IMR-90 (cell line): ENCODE measurements around the gene ZC3H4. TPM values are rescaled to one million over a fixed set of nuclear protein-coding genes. Genes with fewer than 3 reads are reported as not detected.
A peak's percentile ranks its signal among the peaks of the same experiment; 100 is the strongest.

Experiments
- ATAC-seq: fragments of 200-7000 bp; cut with Tn5 transposase; 2 replicates; pipeline ENCODE4 v1.9.1; 2020; ENCODE audit warnings: low read depth, mild to moderate bottlenecking, moderate library complexity
- BruUV-seq: library from RNA; stranded (reverse); fragments of 400-500 nt; replicated peaks from 2 replicates; lab custom pipeline; 2021; lab: Mats Ljungman, UMichigan
- CTCF ChIA-PET: fragments of 300-600 bp; formaldehyde crosslinking; extraction: SDS; loops from one replicate; lab custom pipeline; 2021; ENCODE audit warnings: antibody characterized with exemption; lab: Yijun Ruan, JAX
- POLR2A ChIA-PET: fragments of 300-600 bp; sonication (Branson Sonifier 250); formaldehyde crosslinking; loops from one replicate; lab custom pipeline; 2022; ENCODE audit warnings: antibody characterized with exemption; ENCODE audit not compliant: unreplicated experiment; lab: Charles Lee
- DNase-seq: peaks from one replicate; pipeline ENCODE4 v3.0.0; 2013
- H2AFZ ChIP-seq: replicated peaks from 2 replicates; pipeline ENCODE3; 2013; ENCODE audit warnings: low read length, mild to moderate bottlenecking; ENCODE audit not compliant: poor library complexity
- H2AK5ac ChIP-seq: 2 replicates; pipeline ENCODE4 v1.6.1; 2013; ENCODE audit warnings: low read depth, low read length, inconsistent platforms
- H2AK9ac ChIP-seq: replicated peaks from 2 replicates; pipeline ENCODE3; 2013; ENCODE audit warnings: mild to moderate bottlenecking, low read depth, low read length, moderate library complexity; ENCODE audit not compliant: poor library complexity
- H2BK120ac ChIP-seq: 2 replicates; pipeline ENCODE4 v1.6.1; 2013; ENCODE audit warnings: low read depth, low read length, inconsistent platforms
- H2BK15ac ChIP-seq: 3 replicates; pipeline ENCODE4 v1.6.1; 2013; ENCODE audit warnings: low read depth, low read length, inconsistent platforms
- H2BK20ac ChIP-seq: 2 replicates; pipeline ENCODE4 v1.6.1; 2013; ENCODE audit warnings: low read depth, mild to moderate bottlenecking, inconsistent platforms, low read length, moderate library complexity
- H2BK5ac ChIP-seq: 2 replicates; pipeline ENCODE4 v1.6.1; 2013; ENCODE audit warnings: mild to moderate bottlenecking, low read depth, low read length, inconsistent platforms; ENCODE audit not compliant: poor library complexity, severe bottlenecking
- H3K14ac ChIP-seq: replicated peaks from 2 replicates; pipeline ENCODE4 v1.6.1; 2013; ENCODE audit warnings: low read depth, low read length, inconsistent platforms
- H3K18ac ChIP-seq: 2 replicates; pipeline ENCODE4 v1.6.1; 2013; ENCODE audit warnings: low read depth, low read length, control low read depth
- H3K23ac ChIP-seq: 2 replicates; pipeline ENCODE4 v1.6.1; 2013; ENCODE audit warnings: low read depth, low read length, inconsistent platforms
- H3K27ac ChIP-seq: 2 replicates; pipeline ENCODE4 v1.5.1; 2013; ENCODE audit warnings: mild to moderate bottlenecking, control low read depth, low read length; ENCODE audit not compliant: insufficient read depth
- H3K27me3 ChIP-seq: 2 replicates; pipeline ENCODE4 v1.6.1; 2013; ENCODE audit warnings: low read length; ENCODE audit not compliant: control insufficient read depth, insufficient read depth
- H3K36me3 ChIP-seq: 2 replicates; pipeline ENCODE4 v1.6.1; 2013; ENCODE audit warnings: low read length, mixed read lengths; ENCODE audit not compliant: control insufficient read depth, insufficient read depth
- H3K4ac ChIP-seq: 2 replicates; pipeline ENCODE4 v1.6.1; 2013; ENCODE audit warnings: low read depth, low read length, inconsistent platforms
- H3K4me1 ChIP-seq: 2 replicates; pipeline ENCODE4 v1.6.1; 2013; ENCODE audit warnings: low read length, mixed read lengths; ENCODE audit not compliant: control insufficient read depth, insufficient read depth
- H3K4me2 ChIP-seq: 2 replicates; pipeline ENCODE4 v1.6.1; 2013; ENCODE audit warnings: low read depth, mild to moderate bottlenecking, control low read depth, low read length, moderate library complexity
- H3K4me3 ChIP-seq: 2 replicates; pipeline ENCODE4 v1.5.1; 2013; ENCODE audit warnings: low read depth, mild to moderate bottlenecking, control low read depth, low read length, moderate library complexity; ENCODE audit not compliant: insufficient read depth
- H3K56ac ChIP-seq: 2 replicates; pipeline ENCODE4 v1.6.1; 2013; ENCODE audit warnings: low read length, inconsistent platforms; ENCODE audit not compliant: insufficient read depth; ENCODE audit errors: extremely low read depth
- H3K79me1 ChIP-seq, 2 experiments: 2 replicates each; pipeline ENCODE4 v1.6.1; 2013; ENCODE audit warnings: low read length in 2 of 2, inconsistent platforms in 1 of 2, low read depth in 1 of 2
- H3K9ac ChIP-seq: 2 replicates; pipeline ENCODE4 v1.6.1; 2013; ENCODE audit warnings: low read depth, low read length, control low read depth
- H3K9me1 ChIP-seq: 2 replicates; pipeline ENCODE4 v1.6.1; 2013; ENCODE audit warnings: low read length, inconsistent platforms; ENCODE audit not compliant: insufficient read depth
- H3K9me3 ChIP-seq: 2 replicates; pipeline ENCODE4 v1.6.1; 2013; ENCODE audit warnings: low read length; ENCODE audit not compliant: control insufficient read depth, insufficient read depth
- H4K20me1 ChIP-seq: 2 replicates; pipeline ENCODE4 v1.6.1; 2013; ENCODE audit warnings: low read length, inconsistent platforms; ENCODE audit not compliant: insufficient read depth
- H4K5ac ChIP-seq: 2 replicates; pipeline ENCODE4 v1.6.1; 2013; ENCODE audit warnings: mild to moderate bottlenecking, low read depth, low read length, control low read depth
- H4K8ac ChIP-seq, 2 experiments: 2 replicates each; pipeline ENCODE4 v1.6.1; 2013; ENCODE audit warnings: low read depth in 2 of 2, low read length in 2 of 2, control low read depth in 1 of 2, inconsistent platforms in 1 of 2
- H4K91ac ChIP-seq: 2 replicates; pipeline ENCODE4 v1.6.1; 2013; ENCODE audit warnings: low read depth, low read length, inconsistent platforms; ENCODE audit not compliant: insufficient read depth
- BHLHE40 ChIP-seq: fragments of 150-350 bp; IDR thresholded peaks from 2 replicates; pipeline ENCODE4 v1.6.1; 2016; ENCODE audit warnings: mild to moderate bottlenecking, low read depth, low read length
- CEBPB ChIP-seq: IDR thresholded peaks from 2 replicates; pipeline ENCODE4 v1.6.1; 2012; ENCODE audit warnings: low read depth, low read length, improper control_type of control experiment
- CHD1 ChIP-seq: IDR thresholded peaks from 2 replicates; pipeline ENCODE4 v1.6.1; 2012; ENCODE audit warnings: low read depth, low read length, improper control_type of control experiment
- FOS ChIP-seq: fragments of 150-350 bp; IDR thresholded peaks from 2 replicates; pipeline ENCODE4 v1.6.1; 2016; ENCODE audit warnings: low read depth, low read length
- MAFK ChIP-seq: IDR thresholded peaks from 2 replicates; pipeline ENCODE4 v1.6.1; 2012; ENCODE audit warnings: low read depth, low read length, improper control_type of control experiment
- MAZ ChIP-seq: IDR thresholded peaks from 2 replicates; pipeline ENCODE4 v1.6.1; 2012; ENCODE audit warnings: low read depth, mild to moderate bottlenecking, low read length, improper control_type of control experiment, moderate library complexity, borderline replicate concordance
- MXI1 ChIP-seq: IDR thresholded peaks from 2 replicates; pipeline ENCODE4 v1.6.1; 2012; ENCODE audit warnings: low read depth, mild to moderate bottlenecking, low read length, moderate library complexity, borderline replicate concordance
- NFE2L2 ChIP-seq: fragments of 150-350 bp; IDR thresholded peaks from 2 replicates; pipeline ENCODE4 v1.6.1; 2016; ENCODE audit warnings: low read depth, mild to moderate bottlenecking, low read length
- POLR2A ChIP-seq: IDR thresholded peaks from 2 replicates; pipeline ENCODE4 v1.6.1; 2012; ENCODE audit warnings: mild to moderate bottlenecking, low read depth, low read length
- RAD21 ChIP-seq: IDR thresholded peaks from 2 replicates; pipeline ENCODE4 v1.6.1; 2012; ENCODE audit warnings: low read length, improper control_type of control experiment
- RCOR1 ChIP-seq: IDR thresholded peaks from 2 replicates; pipeline ENCODE4 v1.6.1; 2012; ENCODE audit warnings: mild to moderate bottlenecking, low read length, improper control_type of control experiment; ENCODE audit not compliant: insufficient replicate concordance
- RFX5 ChIP-seq: IDR thresholded peaks from 2 replicates; pipeline ENCODE4 v1.8.0; 2012; ENCODE audit warnings: low read depth, mild to moderate bottlenecking, low read length, moderate library complexity
- SMC3 ChIP-seq: fragments of 150-350 bp; IDR thresholded peaks from 2 replicates; pipeline ENCODE4 v1.6.1; 2016; ENCODE audit warnings: low read depth, mild to moderate bottlenecking, antibody characterized with exemption, low read length, moderate library complexity
- USF2 ChIP-seq: fragments of 150-350 bp; IDR thresholded peaks from 2 replicates; pipeline ENCODE4 v1.6.1; 2017; ENCODE audit warnings: mild to moderate bottlenecking, antibody characterized with exemption, low read length, low read depth
- WGBS, 2 experiments: methylation state at CpG; one replicate each; pipeline versions ENCODE4 v1.1.5 to v1.1.7; 2013; ENCODE audit warnings: missing lambda C conversion rate in 2 of 2; ENCODE audit not compliant: insufficient read length in 1 of 2; ENCODE audit errors: extremely low coverage in 2 of 2; 5-methylcytosine and 5-hydroxymethylcytosine counted together
- dilution Hi-C: fragments of 300-500 bp; cut with HindIII; formaldehyde crosslinking; loops from one replicate; pipeline ENCODE4 v1.14.3; 2018; ENCODE audit warnings: low sequenced_read_pairs; ENCODE audit not compliant: unreplicated experiment
- in situ Hi-C: fragments of 300-500 bp; cut with MboI; formaldehyde crosslinking; loops from 3 replicates; pipeline ENCODE4 v1.14.3; 2019; ENCODE audit warnings: low sequenced_read_pairs, inconsistent platforms, mixed read lengths
- intact Hi-C: fragments of 100-400 bp; cut with micrococcal nuclease; formaldehyde crosslinking; loops from 2 replicates; pipeline ENCODE4 v1.10.0; 2022
- polyA plus RNA-seq, 3 experiments: library from polyadenylated mRNA; depleted of rRNA; stranded (reverse); fragments of >200 nt; gene quantifications; 2 replicates each; pipeline ENCODE4 v1.2.3, GENCODE V29; 2012; ENCODE audit warnings: low replicate concordance in 1 of 3
- total RNA-seq: library from RNA; depleted of rRNA; stranded (reverse); fragments of >200 nt; gene quantifications from 2 replicates; pipeline ENCODE4 v1.2.3, GENCODE V29; 2012
- TF ChIP-seq, protein P1 (sequence below): fragments of 150-350 bp; IDR thresholded peaks from 2 replicates; pipeline ENCODE4 v1.6.1; 2016; ENCODE audit warnings: low read depth, mild to moderate bottlenecking, low read length, moderate library complexity, borderline replicate concordance

ZC3H4 gene
- total and polyA plus RNA-seq, 2 of the 4 experiments (the other 2 are of a cell fraction) = 3.9 to 8.9 TPM

GRCh38 chr19:47124937-47125668 is 11.5 kb upstream of the ZC3H4 start:
- in situ Hi-C loops = loop anchor here (5.0 to 10.0 kb wide), 2 partner anchors 43 to 110 kb away; partner anchors contain the start of gene NPAS1
- peak; percentile 71 for ATAC-seq
- no peak overlapping the region for H3K4me2 ChIP-seq
- TF ChIP-seq MAZ (no peak), BHLHE40 (no peak), SMC3 (peak; percentile 66), CEBPB (no peak), RAD21 (peak; percentile 76), RCOR1 (no peak), POLR2A (no peak), USF2 (no peak), CHD1 (no peak), MXI1 (no peak), FOS (no peak), MAFK (no peak), RFX5 (no peak), NFE2L2 (no peak)
- TF ChIP-seq, protein P1, sequence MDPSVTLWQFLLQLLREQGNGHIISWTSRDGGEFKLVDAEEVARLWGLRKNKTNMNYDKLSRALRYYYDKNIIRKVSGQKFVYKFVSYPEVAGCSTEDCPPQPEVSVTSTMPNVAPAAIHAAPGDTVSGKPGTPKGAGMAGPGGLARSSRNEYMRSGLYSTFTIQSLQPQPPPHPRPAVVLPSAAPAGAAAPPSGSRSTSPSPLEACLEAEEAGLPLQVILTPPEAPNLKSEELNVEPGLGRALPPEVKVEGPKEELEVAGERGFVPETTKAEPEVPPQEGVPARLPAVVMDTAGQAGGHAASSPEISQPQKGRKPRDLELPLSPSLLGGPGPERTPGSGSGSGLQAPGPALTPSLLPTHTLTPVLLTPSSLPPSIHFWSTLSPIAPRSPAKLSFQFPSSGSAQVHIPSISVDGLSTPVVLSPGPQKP = no peak

More at GRCh38 chr19:47124937-47125668, 11.5 kb upstream of the ZC3H4 start:
- Histone ChIP-seq H2BK20ac (peak overlapping the region; percentile 2; the same call in 1 of the 2 replicates), H3K18ac (no peak overlapping the region), H2BK15ac (no peak overlapping the region; the same call in 2 of the 3 replicates), H2BK5ac (no peak overlapping the region), H2AK9ac (peak overlapping the region; percentile 21), H2AFZ (peak overlapping the region; percentile 77), H3K4me1 (peaks cover 5% of the 10 kb centered on the region), H2BK120ac (0 out of 2 replicates have a peak overlapping the region, but pooled peaks have one; percentile 55), H3K23ac (no peak overlapping the region), H3K9ac (no peak overlapping the region), H3K4me3 (no peak overlapping the region), H3K9me1 (0 out of 2 replicates have a peak, but pooled peaks cover 3% of the 10 kb centered on the region), H3K27ac (no peak overlapping the region), H4K8ac (peak overlapping the region in 1 of 2 experiments; percentile 52; a peak in 1 of 4 replicates), H3K14ac (no peak overlapping the region), H3K9me3 (no peaks in the 10 kb centered on the region), H3K56ac (no peak overlapping the region), H3K79me1 (no peaks in the 10 kb centered on the region; a peak in 1 of 4 replicates), H3K36me3 (no peaks in the 10 kb centered on the region), H4K5ac (no peak overlapping the region), H2AK5ac (0 out of 2 replicates have a peak overlapping the region, but pooled peaks have one; percentile 13), H3K27me3 (no peaks in the 10 kb centered on the region), H4K20me1 (no peaks in the 10 kb centered on the region), H4K91ac (peak overlapping the region; percentile 36; the same call in 1 of the 2 replicates), H3K4ac (0 out of 2 replicates have a peak overlapping the region, but pooled peaks have one; percentile 4)
- BruUV-seq = no TSS peak
- intact Hi-C loops (loop anchor here (1.0 kb wide), 3 partner anchors 46 to 112 kb away; no protein-coding TSS in a partner anchor), dilution Hi-C loops (no loop called here)
- peak; percentile 78 for DNase-seq
- WGBS, 2 experiments = 60% methylated on average over 2 of the region's 8 CpGs; no CpG with 5 or more reads in 1 of the 2 experiments
- CTCF ChIA-PET = interaction anchor here (0.6 to 1.1 kb wide), 4 partner anchors 31 to 112 kb away, joined by 3 to 5 read pairs (median 4); no protein-coding TSS in a partner anchor
- POLR2A ChIA-PET = interaction anchor here (0.5 kb wide), 1 partner anchor 101 kb away, joined by 5 read pairs; no protein-coding TSS in a partner anchor
